ENCODE results near the gene FBLN5.
A peak's percentile ranks its signal among the peaks of the same experiment; 100 is the strongest.

The FBLN5 gene

DNA sequence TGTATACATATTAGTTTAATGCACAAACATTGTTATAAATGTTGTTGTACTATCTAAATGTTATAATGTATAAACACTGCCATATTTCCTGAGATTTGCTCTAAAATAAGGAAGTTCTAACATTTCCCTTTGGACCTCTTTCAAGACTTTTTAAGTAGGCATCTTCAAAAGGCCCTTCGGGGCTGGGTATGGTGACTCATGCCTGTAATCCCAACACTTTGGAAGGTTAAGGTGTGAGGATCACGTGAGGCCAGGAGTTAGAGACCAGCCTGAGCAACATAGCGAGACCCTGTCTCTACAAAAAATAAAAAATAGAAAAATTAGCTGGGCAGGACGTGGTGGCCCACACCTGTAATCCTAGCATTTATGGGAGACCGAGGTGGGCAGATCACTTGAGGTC is 35.5 kb downstream of the FBLN5 start:
- H3K9me3 ChIP-seq (replicated peaks; ENCODE audit: insufficient read depth, low read length) = no peaks in the 10 kb centered on the region
- no peak overlapping the region for H3K27ac ChIP-seq (ENCODE audit: low read length)
- no peaks in the 10 kb centered on the region for H4K20me1 ChIP-seq (ENCODE audit: insufficient read depth, low read length)
- no peaks in the 10 kb centered on the region for H3K79me2 ChIP-seq (ENCODE audit: low read length)
- no peaks in the 10 kb centered on the region for H3K36me3 ChIP-seq (replicated peaks; ENCODE audit: insufficient read depth, low read length)
- H3K9ac ChIP-seq (ENCODE audit: low read length) = no peak overlapping the region
- TF ChIP-seq EZH2 (optimal IDR thresholded peaks at IDR 0.05; ENCODE audit: low read depth, low read length) = no peak
- TF ChIP-seq, protein P1, sequence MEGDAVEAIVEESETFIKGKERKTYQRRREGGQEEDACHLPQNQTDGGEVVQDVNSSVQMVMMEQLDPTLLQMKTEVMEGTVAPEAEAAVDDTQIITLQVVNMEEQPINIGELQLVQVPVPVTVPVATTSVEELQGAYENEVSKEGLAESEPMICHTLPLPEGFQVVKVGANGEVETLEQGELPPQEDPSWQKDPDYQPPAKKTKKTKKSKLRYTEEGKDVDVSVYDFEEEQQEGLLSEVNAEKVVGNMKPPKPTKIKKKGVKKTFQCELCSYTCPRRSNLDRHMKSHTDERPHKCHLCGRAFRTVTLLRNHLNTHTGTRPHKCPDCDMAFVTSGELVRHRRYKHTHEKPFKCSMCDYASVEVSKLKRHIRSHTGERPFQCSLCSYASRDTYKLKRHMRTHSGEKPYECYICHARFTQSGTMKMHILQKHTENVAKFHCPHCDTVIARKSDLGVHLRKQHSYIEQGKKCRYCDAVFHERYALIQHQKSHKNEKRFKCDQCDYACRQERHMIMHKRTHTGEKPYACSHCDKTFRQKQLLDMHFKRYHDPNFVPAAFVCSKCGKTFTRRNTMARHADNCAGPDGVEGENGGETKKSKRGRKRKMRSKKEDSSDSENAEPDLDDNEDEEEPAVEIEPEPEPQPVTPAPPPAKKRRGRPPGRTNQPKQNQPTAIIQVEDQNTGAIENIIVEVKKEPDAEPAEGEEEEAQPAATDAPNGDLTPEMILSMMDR (IDR thresholded peaks at IDR 0.05; ENCODE audit: low read length) = no peak
- TF ChIP-seq EZH2phosphoT487 (IDR thresholded peaks at IDR 0.05; ENCODE audit: low read length) = no peak
- no peak for DNase-seq
- H3F3A ChIP-seq (ENCODE audit: insufficient read depth, low read length) = no peaks in the 10 kb centered on the region
- H2AFZ ChIP-seq (ENCODE audit: low read length) = no peak overlapping the region
- no peaks in the 10 kb centered on the region for H3K27me3 ChIP-seq (replicated peaks; ENCODE audit: insufficient read depth, low read length)
- H3K4me2 ChIP-seq (ENCODE audit: low read depth, low read length) = no peak overlapping the region
- no peaks in the 10 kb centered on the region for H3K9me2 ChIP-seq (replicated peaks; ENCODE audit: insufficient read depth, low read length)
- H3K4me1 ChIP-seq (ENCODE audit: low read length) = no peaks in the 10 kb centered on the region
- H3K4me3 ChIP-seq (ENCODE audit: low read length) = no peak overlapping the region

- no peaks in the 10 kb centered on the region for H3K36me3 ChIP-seq (replicated peaks; ENCODE audit: insufficient read depth, low read length)
- H3K4me2 ChIP-seq (ENCODE audit: low read depth, low read length) = no peak overlapping the region
- H3K27ac ChIP-seq (ENCODE audit: low read length) = no peak overlapping the region
- no peak overlapping the region for H3K9ac ChIP-seq (ENCODE audit: low read length)
- H4K20me1 ChIP-seq (ENCODE audit: insufficient read depth, low read length) = no peaks in the 10 kb centered on the region
- H3K79me2 ChIP-seq (ENCODE audit: low read length) = no peaks in the 10 kb centered on the region
- DNase-seq = peak; percentile 7
- TF ChIP-seq, protein P1 (IDR thresholded peaks at IDR 0.05; ENCODE audit: low read length) = 0 out of 2 replicates have a peak, but pooled peaks have one; percentile 13
- TF ChIP-seq EZH2phosphoT487 (IDR thresholded peaks at IDR 0.05; ENCODE audit: low read length) = no peak
- H3K4me3 ChIP-seq (ENCODE audit: low read length) = no peak overlapping the region
- H3K9me3 ChIP-seq (replicated peaks; ENCODE audit: insufficient read depth, low read length) = no peaks in the 10 kb centered on the region
- H3F3A ChIP-seq (ENCODE audit: insufficient read depth, low read length) = no peaks in the 10 kb centered on the region
- no peak overlapping the region for H2AFZ ChIP-seq (ENCODE audit: low read length)
- no peaks in the 10 kb centered on the region for H3K27me3 ChIP-seq (replicated peaks; ENCODE audit: insufficient read depth, low read length)
- no peaks in the 10 kb centered on the region for H3K9me2 ChIP-seq (replicated peaks; ENCODE audit: insufficient read depth, low read length)
- no peaks in the 10 kb centered on the region for H3K4me1 ChIP-seq (ENCODE audit: low read length)
These were observed 35.9 kb downstream of the FBLN5 start for GRCh38 chr14:91911474-91912032.

DNA sequence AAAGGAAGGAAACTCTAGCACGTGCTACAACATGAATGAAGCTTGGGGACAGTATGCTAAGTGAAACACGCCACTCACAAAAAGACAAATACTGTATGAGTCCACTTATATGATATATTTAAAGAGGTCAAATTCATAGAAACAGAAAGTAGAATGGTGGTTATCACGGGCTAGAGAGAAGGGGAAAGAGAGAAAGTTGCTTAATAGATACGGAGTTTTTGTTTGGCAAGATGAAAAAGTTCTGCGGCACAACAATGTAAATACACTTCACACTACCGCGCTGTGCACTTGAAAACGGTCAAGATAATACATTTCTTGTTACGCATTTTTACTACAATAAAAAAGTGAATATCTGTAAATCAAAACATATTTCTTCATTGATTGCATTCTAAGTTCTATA is 37.3 kb downstream of the FBLN5 start:
- no peaks in the 10 kb centered on the region for H3K27me3 ChIP-seq (replicated peaks; ENCODE audit: insufficient read depth, low read length)
- H3K27ac ChIP-seq (ENCODE audit: low read length) = no peak overlapping the region
- no peaks in the 10 kb centered on the region for H3K36me3 ChIP-seq (replicated peaks; ENCODE audit: insufficient read depth, low read length)
- H3K9ac ChIP-seq (ENCODE audit: low read length) = no peak overlapping the region
- no peak overlapping the region for H2AFZ ChIP-seq (ENCODE audit: low read length)
- H3K4me1 ChIP-seq (ENCODE audit: low read length) = no peaks in the 10 kb centered on the region
- no peaks in the 10 kb centered on the region for H4K20me1 ChIP-seq (ENCODE audit: insufficient read depth, low read length)
- TF ChIP-seq EZH2 (optimal IDR thresholded peaks at IDR 0.05; ENCODE audit: low read depth, low read length) = no peak
- TF ChIP-seq, protein P1 (IDR thresholded peaks at IDR 0.05; ENCODE audit: low read length) = no peak
- no peak overlapping the region for H3K4me2 ChIP-seq (ENCODE audit: low read depth, low read length)
- no peaks in the 10 kb centered on the region for H3K79me2 ChIP-seq (ENCODE audit: low read length)
- DNase-seq = no peak
- no peaks in the 10 kb centered on the region for H3K9me3 ChIP-seq (replicated peaks; ENCODE audit: insufficient read depth, low read length)
- no peaks in the 10 kb centered on the region for H3K9me2 ChIP-seq (replicated peaks; ENCODE audit: insufficient read depth, low read length)
- H3F3A ChIP-seq (ENCODE audit: insufficient read depth, low read length) = no peaks in the 10 kb centered on the region
- H3K4me3 ChIP-seq (ENCODE audit: low read length) = no peak overlapping the region

Data from MM.1S (cell line).